ENCODE measurements around the gene DAB2IP.

Gene DAB2IP

DNA sequence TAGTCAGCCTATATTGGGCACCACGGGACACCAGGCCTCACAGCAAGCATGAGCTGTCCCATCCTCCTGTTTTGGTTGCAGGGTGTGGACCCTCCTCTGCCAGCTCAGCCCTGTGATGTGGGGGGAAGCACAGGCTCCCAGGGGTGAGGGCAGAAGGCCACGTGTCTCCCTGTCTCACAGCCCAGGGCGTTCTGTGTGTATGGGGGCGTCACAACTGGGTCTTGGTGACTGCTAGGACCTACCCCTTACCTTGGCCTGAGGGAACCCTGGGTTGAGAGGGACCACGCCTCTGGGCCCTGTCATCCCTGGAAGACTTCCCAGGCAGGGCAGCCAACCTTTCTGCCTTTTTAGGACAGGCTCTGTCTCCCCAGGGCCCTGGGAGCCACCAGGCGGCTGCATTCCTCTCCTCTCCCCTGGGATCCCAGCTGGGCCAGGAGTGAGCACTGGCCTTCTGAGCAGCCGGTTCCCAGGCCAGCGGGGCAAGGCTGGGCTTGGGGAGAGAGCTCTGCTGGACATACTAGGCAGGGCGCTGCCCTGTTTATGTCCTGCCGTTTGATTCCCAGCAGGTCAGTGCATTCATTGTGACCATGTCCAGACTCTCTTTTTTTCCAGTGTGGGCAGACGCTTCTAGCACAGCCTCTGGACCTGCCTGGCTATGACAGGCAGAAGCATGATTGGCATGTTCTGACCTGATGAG, 97.4 kb downstream of the DAB2IP start:
- DNase-seq: no peak

- DNase-seq: no peak
Observed at GRCh38 chr9:121749614-121750013, 98.2 kb downstream of the DAB2IP start.

DNA sequence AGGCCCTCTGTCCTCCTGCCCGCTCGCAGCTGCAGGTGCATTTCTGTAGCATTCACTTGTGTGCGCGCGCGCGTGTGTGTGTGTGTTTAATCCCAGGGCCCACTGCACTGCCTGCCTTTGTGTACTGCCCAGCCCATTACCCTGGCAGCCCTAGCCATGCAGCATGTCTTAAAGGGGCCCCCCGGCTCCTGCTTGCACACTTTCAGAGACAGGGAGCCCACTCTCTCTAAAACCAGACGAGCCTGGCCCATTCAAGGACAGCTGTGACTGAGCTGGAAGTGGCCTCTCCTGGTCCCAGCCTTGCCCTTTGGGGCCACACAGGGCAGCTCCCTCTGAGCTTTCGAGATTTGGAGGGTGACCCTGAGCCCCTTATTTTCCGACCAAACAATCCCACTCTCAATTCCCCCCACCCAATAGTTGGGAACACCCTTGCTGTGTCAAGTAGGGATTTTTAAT, 98.9 kb downstream of the DAB2IP start:
- no peak for DNase-seq

GRCh38 chr9:121750715-121751623, 99.5 kb downstream of the DAB2IP start:
- DNase-seq: no peak

DNA sequence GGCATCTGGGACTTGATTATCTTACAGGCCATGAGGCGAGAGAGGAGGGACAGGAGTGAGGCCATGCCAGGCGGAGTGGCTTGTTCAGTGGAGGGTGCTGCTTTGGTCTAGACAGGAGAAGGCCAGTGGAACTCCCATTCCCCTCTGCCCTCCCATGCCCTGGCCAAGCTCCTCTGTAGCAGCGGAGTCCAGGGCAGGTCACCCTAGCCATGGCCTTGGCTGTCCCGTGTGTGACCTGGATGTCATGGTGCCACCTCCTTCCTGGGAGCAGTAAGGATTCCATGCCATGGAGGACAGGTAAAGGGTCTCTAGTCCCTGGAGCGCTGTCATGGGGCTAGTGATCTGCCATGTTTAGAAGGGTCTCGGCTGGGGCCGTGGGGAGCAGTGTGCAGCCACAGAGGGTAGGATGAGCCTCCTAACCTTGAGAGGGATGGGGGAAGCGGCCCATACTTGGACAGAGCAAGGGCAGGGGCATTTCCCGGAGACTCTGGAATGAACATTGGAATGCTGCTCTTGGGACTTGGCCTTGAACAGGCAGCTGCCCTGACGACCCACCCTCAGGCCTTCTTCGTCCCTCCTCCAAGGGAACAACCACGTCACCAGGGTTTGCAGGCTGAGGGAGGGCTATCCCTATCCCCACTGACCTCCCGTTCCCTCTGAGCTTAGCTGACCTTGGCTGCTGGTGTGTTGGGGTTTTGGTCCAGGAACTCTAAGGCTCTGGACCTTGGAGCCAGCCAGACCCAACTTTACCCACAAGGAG, 100.4 kb downstream of the DAB2IP start:
- no peak for DNase-seq

GRCh38 chr9:121752929-121753328, 101.5 kb downstream of the DAB2IP start:
- no peak for DNase-seq

- DNase-seq: no peak
Observed at GRCh38 chr9:121753802-121754654, 102.6 kb downstream of the DAB2IP start.

- DNase-seq: no peak
Observed at GRCh38 chr9:121754655-121755436, 103.4 kb downstream of the DAB2IP start.

DNA sequence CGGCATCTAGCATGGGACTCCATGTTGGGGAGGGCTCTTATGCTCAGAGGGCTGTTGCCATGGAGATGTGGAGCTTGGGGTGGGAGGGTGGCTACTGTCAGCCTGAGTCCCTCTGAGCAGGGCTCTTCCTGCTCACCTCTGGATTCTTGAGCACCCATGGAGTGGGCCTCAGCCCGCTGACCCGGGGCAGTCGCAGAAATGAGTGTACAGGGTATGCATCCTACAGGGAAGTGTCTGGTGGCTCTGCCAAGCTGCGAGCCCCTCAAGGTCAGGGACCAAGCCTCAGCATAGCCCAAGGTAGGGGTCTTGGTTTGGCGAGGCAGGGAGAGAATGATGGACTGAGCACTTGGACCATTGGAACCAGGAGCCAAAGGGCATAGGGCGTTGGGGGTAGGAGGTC, 104.1 kb downstream of the DAB2IP start:
- no peak for DNase-seq

DNA sequence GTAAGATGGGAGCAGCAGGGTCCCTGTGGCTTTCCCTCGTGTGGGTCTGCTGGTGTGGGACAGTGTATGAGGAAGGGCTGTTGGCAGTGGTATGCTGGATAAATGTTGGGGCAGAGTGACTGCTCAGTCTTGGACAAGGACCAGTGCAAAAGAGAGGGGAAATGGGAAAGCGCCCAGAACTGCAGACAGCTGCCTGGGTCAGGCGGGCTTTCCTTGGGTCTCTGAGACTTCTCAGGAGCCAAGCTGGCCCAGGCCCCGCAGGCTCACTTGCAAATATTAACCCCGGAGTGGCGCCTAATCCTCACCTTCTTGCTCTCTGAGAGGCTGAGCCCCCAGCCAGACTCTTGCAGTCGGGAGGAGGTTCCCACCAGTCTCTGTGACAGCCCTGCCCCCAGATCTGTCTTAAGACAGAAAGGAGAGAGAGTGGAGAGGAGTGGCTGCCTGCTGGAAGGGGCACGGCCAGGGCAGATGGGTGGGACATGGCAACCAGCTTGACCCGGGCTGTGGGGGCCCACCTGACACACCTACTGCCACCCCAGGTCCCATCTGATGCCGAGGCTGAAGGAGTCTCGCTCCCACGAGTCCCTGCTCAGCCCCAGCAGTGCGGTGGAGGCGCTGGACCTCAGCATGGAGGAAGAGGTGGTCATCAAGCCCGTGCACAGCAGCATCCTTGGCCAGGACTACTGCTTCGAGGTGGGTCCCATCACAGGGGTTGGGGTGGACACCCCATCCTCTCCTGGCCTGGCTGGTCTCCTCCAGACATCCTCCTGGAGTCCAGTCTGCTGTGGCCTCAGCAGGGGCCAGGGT, 105.2 kb downstream of the DAB2IP start:
- no peak for DNase-seq

- no peak for DNase-seq
Observed at GRCh38 chr9:121757281-121757585, 105.8 kb downstream of the DAB2IP start.

DNA sequence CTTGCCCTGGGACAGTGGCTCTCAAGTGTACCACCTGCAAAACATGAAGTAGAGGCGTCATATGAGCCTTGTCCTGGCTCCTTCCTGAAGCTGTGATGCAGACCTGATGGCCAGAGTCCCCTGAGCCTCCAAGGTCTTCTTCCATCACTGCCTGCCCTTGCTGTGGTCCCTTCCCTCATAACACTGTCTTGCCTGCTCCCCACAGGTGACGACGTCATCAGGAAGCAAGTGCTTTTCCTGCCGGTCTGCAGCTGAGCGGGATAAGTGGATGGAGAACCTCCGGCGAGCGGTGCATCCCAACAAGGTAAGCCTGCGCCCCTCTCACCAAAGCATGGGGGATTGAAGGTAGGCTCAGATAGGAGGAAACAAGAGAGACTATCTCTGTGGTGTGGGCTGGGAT, 107.3 kb downstream of the DAB2IP start:
- no peak for DNase-seq

GRCh38 chr9:121759996-121760395, 108.6 kb downstream of the DAB2IP start:
- no peak for DNase-seq

DNA sequence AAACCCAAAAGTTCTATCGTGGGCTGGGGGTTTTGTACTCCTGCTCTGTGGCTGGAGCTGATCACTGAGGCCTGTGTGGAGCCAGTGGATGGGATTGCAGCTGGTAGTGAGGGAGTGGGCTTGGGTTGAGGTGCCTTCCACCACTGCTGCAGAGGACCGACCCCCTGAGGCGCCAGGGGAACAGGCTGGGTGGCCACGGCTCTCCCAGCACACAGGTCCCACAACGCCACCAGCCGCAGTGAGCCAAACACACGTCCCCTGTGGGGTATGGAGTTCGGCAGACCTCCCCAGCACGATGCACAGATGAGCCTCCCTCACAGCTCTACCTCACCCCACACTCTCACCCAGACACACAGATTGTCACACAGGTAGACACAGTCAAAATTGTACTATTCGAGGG, 109.1 kb downstream of the DAB2IP start:
- no peak for DNase-seq

GRCh38 chr9:121763131-121763530, 111.7 kb downstream of the DAB2IP start:
- no peak for DNase-seq

DNA sequence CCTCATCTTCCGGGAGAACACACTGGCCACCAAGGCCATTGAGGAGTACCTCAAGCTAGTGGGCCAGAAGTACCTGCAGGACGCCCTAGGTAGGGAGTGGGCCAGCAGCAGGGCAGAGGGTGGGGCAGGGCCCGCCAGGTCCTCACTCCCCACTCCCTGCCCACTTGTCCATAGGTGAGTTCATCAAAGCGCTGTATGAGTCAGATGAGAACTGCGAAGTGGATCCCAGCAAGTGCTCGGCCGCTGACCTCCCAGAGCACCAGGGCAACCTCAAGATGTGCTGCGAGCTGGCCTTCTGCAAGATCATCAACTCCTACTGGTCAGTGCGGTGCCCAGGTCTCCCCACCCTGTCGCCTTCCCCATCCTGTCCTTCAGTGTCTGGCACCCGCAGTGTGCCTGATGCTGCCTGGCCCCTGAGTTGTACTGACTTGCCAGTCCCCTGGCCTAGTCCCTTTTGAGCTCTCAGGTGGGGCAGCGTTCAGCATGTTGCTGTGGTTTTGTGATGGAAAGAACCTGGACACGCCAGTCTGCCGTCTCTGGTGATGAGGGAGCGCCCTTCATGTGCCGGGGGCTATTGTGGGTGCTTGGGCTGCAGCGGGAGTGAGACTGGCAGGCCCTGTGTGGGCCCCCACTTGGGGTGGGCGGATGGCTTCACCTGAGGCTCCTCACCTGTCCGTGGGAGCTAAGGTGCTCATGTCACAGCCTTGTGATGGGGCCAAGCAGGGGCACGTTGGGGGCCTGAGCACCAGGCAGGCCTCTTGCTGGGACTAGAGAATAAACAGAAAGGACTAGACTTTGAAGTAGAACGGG, 112.3 kb downstream of the DAB2IP start:
- no peak for DNase-seq

DNA sequence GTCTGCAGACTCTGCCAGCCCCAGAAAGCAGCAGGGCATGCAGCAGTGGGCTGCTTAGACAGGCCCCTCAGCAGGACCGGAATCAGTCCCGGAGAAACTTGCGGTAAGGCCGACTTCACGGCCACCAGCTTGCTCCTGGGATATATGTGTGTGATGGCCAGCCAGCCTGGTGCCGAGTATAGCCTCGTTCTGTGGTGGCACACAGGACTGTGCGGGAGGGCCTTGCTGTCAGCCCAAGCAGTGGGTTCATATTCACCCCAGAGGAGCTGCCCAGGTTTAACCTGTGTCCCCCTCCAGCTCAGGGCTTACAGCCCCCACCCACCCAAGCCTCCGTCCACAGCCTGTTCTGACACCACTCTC, 112.9 kb downstream of the DAB2IP start:
- no peak for DNase-seq

DNA sequence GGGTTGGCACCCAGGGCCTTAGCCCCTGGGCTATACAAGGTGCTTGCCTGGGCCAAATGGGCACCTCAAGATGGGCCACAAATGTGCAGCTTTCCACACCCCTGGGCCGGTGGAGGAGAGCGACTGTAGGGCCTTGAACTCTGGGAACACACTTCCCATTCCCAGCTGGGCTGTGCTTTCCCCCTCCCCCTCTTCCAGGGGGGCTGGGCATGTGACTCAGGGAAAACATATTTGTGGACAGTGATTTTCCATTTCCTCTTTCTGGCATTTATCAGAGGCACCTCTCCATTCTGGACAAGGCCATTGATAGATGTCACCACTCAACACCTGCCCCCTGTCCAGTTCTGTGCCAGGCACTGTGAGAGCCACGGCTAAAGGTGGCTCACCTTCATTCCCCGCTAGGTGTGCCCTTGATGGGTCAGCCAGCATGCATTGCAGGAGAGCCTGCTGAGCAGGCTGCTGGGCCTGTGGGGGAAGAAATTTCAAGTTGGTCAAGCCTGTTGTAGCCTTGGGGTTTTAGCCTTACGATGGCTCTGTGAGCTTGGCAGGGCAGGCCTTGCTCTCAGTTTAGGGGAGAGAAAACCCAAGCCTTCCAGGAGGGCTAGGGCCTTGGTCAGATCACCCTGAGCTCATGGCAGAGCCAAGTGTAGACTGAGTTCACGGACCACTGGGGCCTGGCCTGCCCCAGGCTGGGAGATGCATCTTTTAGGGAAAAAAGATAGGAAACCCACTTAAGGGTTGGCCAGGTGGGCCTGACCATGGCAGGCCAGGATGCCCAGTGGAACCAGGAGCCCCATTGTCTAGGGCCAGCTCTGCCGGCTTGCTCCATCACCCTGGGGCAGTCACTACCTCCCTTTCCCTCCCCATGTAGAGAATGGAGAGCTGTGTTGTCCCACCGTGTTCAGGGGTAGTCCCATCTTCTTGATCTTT, 113.9 kb downstream of the DAB2IP start:
- no peak for DNase-seq
